Prostate gland (tissue), 2 donors: ENCODE data around the gene HCFC1. TPM values are rescaled to one million over a fixed set of nuclear protein-coding genes. Genes with fewer than 3 reads are reported as not detected.

Experiments
- DNase-seq: peaks from one replicate; pipeline ENCODE4 v3.0.0-alpha.2; 2019; ENCODE audit warnings: low spot score
- H3K27ac ChIP-seq, 2 donors: fragments of 200-600 bp; sonication (generic); 2 replicates each; pipeline ENCODE4 v1.5.1; 2017 to 2019
- H3K27me3 ChIP-seq: fragments of 200-600 bp; sonication (generic); replicated peaks from 2 replicates; pipeline ENCODE4 v1.5.1; 2019; ENCODE audit not compliant: insufficient read depth
- H3K36me3 ChIP-seq, 2 donors: fragments of 200-600 bp; sonication (generic); 1 replicate in 1 of 2; 2 replicates in 1 of 2; pipeline versions ENCODE4 v1.5.1 to v1.8.1; 2017 to 2019
- H3K4me1 ChIP-seq: fragments of 200-600 bp; sonication (generic); replicated peaks from 2 replicates; pipeline ENCODE4 v1.5.1; 2019
- H3K4me3 ChIP-seq, 2 donors: fragments of 200-600 bp; sonication (generic); 2 replicates each; pipeline ENCODE4 v1.5.1; 2017 to 2019
- H3K9me3 ChIP-seq: fragments of 200-600 bp; sonication (generic); 2 replicates; pipeline ENCODE4 v1.5.1; 2017
- CTCF ChIP-seq, 4 experiments: fragments of 200-600 bp in 2 of 4; fragments of 450-650 bp in 2 of 4; sonication (generic) in 2 of 4; IDR thresholded peaks; 1 replicate in 3 of 4; 2 replicates in 1 of 4; pipeline ENCODE4 v1.5.1; 2016 to 2019; ENCODE audit warnings: antibody characterized with exemption in 4 of 4, mild to moderate bottlenecking in 2 of 4, moderate library complexity in 2 of 4
- POLR2A ChIP-seq: fragments of 450-650 bp; IDR thresholded peaks from one replicate; pipeline ENCODE4 v1.6.1; 2016; ENCODE audit warnings: antibody characterized with exemption, mild to moderate bottlenecking
- POLR2AphosphoS5 ChIP-seq: sonication (generic); formaldehyde crosslinking; IDR thresholded peaks from one replicate; pipeline ENCODE4 v1.6.1; 2017; ENCODE audit warnings: antibody characterized with exemption
- WGBS: methylation state at CpG from one replicate; pipeline ENCODE4 v1.1.5; 2018; 5-methylcytosine and 5-hydroxymethylcytosine counted together
- intact Hi-C: fragments of 100-400 bp; cut with DNase I; formaldehyde crosslinking; loops from one replicate; pipeline ENCODE4 v1.14.2; 2022
- total RNA-seq, 2 donors: library from RNA; depleted of rRNA; stranded (reverse); fragments of >200 nt; gene quantifications; one replicate each; pipeline ENCODE4 v1.1.0, GENCODE V29; 2016

HCFC1 gene
- total RNA-seq, 2 donors from 2014 or later = 67.7 to 115 TPM

- Histone ChIP-seq H3K27me3 (no peaks in the 10 kb centered on the region), H3K4me1 (no peaks in the 10 kb centered on the region), H3K27ac (no peak overlapping the region), H3K36me3 (no peaks in the 10 kb centered on the region), H3K4me3 (no peak overlapping the region), H3K9me3 (no peaks in the 10 kb centered on the region)
- intact Hi-C loops = loop anchor here (5.0 kb wide), 1 partner anchor 186 kb away; the partner anchor contains the start of gene PLXNB3
- DNase-seq = no peak
- no peak for TF ChIP-seq POLR2AphosphoS5
- no peak for TF ChIP-seq POLR2A
- no peak for TF ChIP-seq CTCF (IDR thresholded peaks at IDR 0.05)
- WGBS = 69% methylated on average over 3 of the region's 10 CpGs
These were observed 23.6 kb downstream of the HCFC1 start for GRCh38 chrX:153948002-153948466.

DNA sequence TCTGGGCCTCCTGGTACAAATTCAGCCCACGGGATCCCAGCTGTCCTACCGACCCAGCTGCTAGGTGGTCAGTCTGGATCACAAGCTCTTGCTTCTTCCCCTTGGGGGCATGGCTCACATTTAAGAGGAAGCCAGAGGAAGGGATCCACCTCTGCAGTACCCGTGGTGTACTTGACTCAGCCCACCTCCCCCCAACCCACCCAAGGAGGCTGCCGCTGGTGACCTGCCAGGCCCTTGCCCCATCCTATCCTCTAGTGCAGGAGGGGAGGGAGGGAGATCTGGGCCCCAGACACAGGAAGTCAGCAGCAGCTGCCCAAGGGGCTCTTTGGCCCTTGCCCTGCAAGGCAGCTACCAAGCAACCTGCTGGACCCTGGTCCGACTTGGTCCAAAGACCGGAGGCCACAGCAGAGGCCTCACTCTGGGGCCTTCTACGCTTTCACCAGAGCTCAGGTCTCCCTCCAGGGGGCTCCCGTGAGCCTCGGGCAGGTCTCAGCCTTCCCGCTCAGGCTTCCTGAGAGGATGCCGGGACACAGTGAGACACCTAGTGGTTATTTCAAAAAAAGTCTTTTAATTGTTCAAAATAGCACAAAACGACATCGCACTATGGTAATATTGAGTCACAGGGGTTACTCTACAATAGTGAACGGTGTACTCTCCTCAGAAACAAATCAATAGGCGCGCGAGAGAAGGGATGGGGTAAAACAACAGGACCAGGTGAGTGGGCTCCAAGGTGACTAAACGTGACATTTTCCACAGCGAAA lies 24.4 kb downstream of the HCFC1 start:
- 44% methylated on average over 12 of the region's 19 CpGs for WGBS
- no peaks in the 10 kb centered on the region for H3K4me1 ChIP-seq
- intact Hi-C loops = loop anchor here (5.0 kb wide), 1 partner anchor 185 kb away; the partner anchor contains the start of gene PLXNB3
- DNase-seq = no peak
- no peak overlapping the region for H3K4me3 ChIP-seq
- no peaks in the 10 kb centered on the region for H3K9me3 ChIP-seq
- no peaks in the 10 kb centered on the region for H3K36me3 ChIP-seq
- no peaks in the 10 kb centered on the region for H3K27me3 ChIP-seq
- no peak for TF ChIP-seq POLR2A
- TF ChIP-seq CTCF (IDR thresholded peaks at IDR 0.05) = peak; percentile 52 to 83 (median 72)
- peak; percentile 52 for TF ChIP-seq POLR2AphosphoS5
- no peak overlapping the region for H3K27ac ChIP-seq

GRCh38 chrX:153945956-153946943 lies 25.4 kb downstream of the HCFC1 start:
- intact Hi-C loops = loop anchor here (5.0 kb wide), 1 partner anchor 184 kb away; the partner anchor contains the start of gene PLXNB3
- no peak for DNase-seq
- 73% methylated on average over 12 of the region's 24 CpGs for WGBS
- Histone ChIP-seq H3K4me1 (no peaks in the 10 kb centered on the region), H3K27me3 (no peaks in the 10 kb centered on the region), H3K27ac (no peak overlapping the region), H3K9me3 (no peaks in the 10 kb centered on the region), H3K4me3 (no peak overlapping the region), H3K36me3 (no peaks in the 10 kb centered on the region)
- no peak for TF ChIP-seq CTCF (IDR thresholded peaks at IDR 0.05)
- no peak for TF ChIP-seq POLR2AphosphoS5
- TF ChIP-seq POLR2A = no peak

- no peak for DNase-seq
- 68% methylated on average over 6 of the region's 6 CpGs for whole genome bisulfite sequencing
- H3K36me3 ChIP-seq = no peaks in the 10 kb centered on the region
- H3K27ac ChIP-seq = no peak overlapping the region
- H3K4me3 ChIP-seq = no peak overlapping the region
- no peaks in the 10 kb centered on the region for H3K4me1 ChIP-seq
- no peak for TF ChIP-seq CTCF (IDR thresholded peaks at IDR 0.05)
- H3K9me3 ChIP-seq = no peaks in the 10 kb centered on the region
- H3K27me3 ChIP-seq = no peaks in the 10 kb centered on the region
- intact Hi-C loops = loop anchor here (5.0 kb wide), 1 partner anchor 182 kb away; the partner anchor contains the start of gene PLXNB3
These were observed 26.8 kb downstream of the HCFC1 start for GRCh38 chrX:153944800-153945150.
